ENCODE results near the gene TSC22D4.
A peak's percentile ranks its signal among the peaks of the same experiment; 100 is the strongest.

The TSC22D4 gene

GRCh38 chr7:100438172-100438571 is 40.8 kb downstream of the TSC22D4 start:
- Histone ChIP-seq H2BK12ac (ENCODE audit: low read length) (no peak overlapping the region), H3K18ac (ENCODE audit: low read length) (no peak overlapping the region), H3K4ac (ENCODE audit: low read depth, low read length) (no peak overlapping the region), H2BK120ac (ENCODE audit: insufficient read depth, low read length, poor library complexity) (no peak overlapping the region), H2AK5ac (ENCODE audit: low read length) (no peak overlapping the region), H3K27me3 (ENCODE audit: insufficient read depth, low read length) (no peaks in the 10 kb centered on the region), H3K23ac (ENCODE audit: low read length) (no peak overlapping the region), H4K91ac (ENCODE audit: low read depth, low read length) (no peak overlapping the region), H2BK5ac (ENCODE audit: low read depth, low read length, poor library complexity) (no peak overlapping the region), H2AFZ (ENCODE audit: insufficient read depth, low read length, poor library complexity) (no peak overlapping the region), H3K4me2 (ENCODE audit: low read length) (no peak overlapping the region), H3K4me3 (ENCODE audit: low read depth, low read length) (no peak overlapping the region), H4K12ac (ENCODE audit: low read depth, low read length) (no peak overlapping the region), H3K4me1 (ENCODE audit: control insufficient read depth in 1 of 2, insufficient read depth in 2 of 2, low read length in 2 of 2) (peaks cover 4 to 8% of the 10 kb centered on the region in 2 experiments), H3K36me3 (ENCODE audit: control insufficient read depth in 1 of 2, insufficient read depth in 2 of 2, low read length in 2 of 2) (peaks cover 14 to 16% of the 10 kb centered on the region in 2 experiments), H3K27ac (ENCODE audit: low read depth, low read length) (no peak overlapping the region), H3K79me2 (ENCODE audit: control insufficient read depth, insufficient read depth, low read length, poor library complexity) (peaks cover 7% of the 10 kb centered on the region), H3K9ac (ENCODE audit: low read length) (no peak overlapping the region), H3K79me1 (ENCODE audit: low read length) (peaks cover 9% of the 10 kb centered on the region), H3K14ac (ENCODE audit: low read length) (no peak overlapping the region), H4K8ac (ENCODE audit: low read depth, low read length) (no peak overlapping the region), H3K9me3 (ENCODE audit: insufficient read depth, low read depth, low read length) (no peaks in the 10 kb centered on the region)
- no peak for DNase-seq
- no CpG with 5 or more reads among the region's 2 CpGs for WGBS (ENCODE audit: extremely low coverage, insufficient coverage, insufficient read length)

- peak overlapping the region; percentile 49 for H4K91ac ChIP-seq (ENCODE audit: low read depth, low read length)
- H3K4ac ChIP-seq (ENCODE audit: low read depth, low read length), result no peak overlapping the region
- H2AK5ac ChIP-seq (ENCODE audit: low read length), result peak overlapping the region; percentile 90
- no peak overlapping the region for H3K23ac ChIP-seq (ENCODE audit: low read length)
- peaks cover 9% of the 10 kb centered on the region for H3K79me1 ChIP-seq (ENCODE audit: low read length)
- H2BK12ac ChIP-seq (ENCODE audit: low read length), result no peak overlapping the region
- DNase-seq, result no peak
- H4K8ac ChIP-seq (ENCODE audit: low read depth, low read length), result peak overlapping the region; percentile 71
- peak overlapping the region; percentile 13 for H4K12ac ChIP-seq (ENCODE audit: low read depth, low read length)
- peaks cover 4 to 10% of the 10 kb centered on the region in 2 experiments for H3K4me1 ChIP-seq (ENCODE audit: control insufficient read depth in 1 of 2, insufficient read depth in 2 of 2, low read length in 2 of 2)
- no peak overlapping the region for H3K9ac ChIP-seq (ENCODE audit: low read length)
- no peak overlapping the region for H2BK120ac ChIP-seq (ENCODE audit: insufficient read depth, low read length, poor library complexity)
- H3K9me3 ChIP-seq (ENCODE audit: insufficient read depth, low read depth, low read length), result no peaks in the 10 kb centered on the region
- H3K14ac ChIP-seq (ENCODE audit: low read length), result no peak overlapping the region
- no peak overlapping the region for H3K4me3 ChIP-seq (ENCODE audit: low read depth, low read length)
- no peak overlapping the region for H2BK5ac ChIP-seq (ENCODE audit: low read depth, low read length, poor library complexity)
- no peak overlapping the region for H3K27ac ChIP-seq (ENCODE audit: low read depth, low read length)
- no CpG with 5 or more reads among the region's 28 CpGs for WGBS (ENCODE audit: extremely low coverage, insufficient coverage, insufficient read length)
- H3K79me2 ChIP-seq (ENCODE audit: control insufficient read depth, insufficient read depth, low read length, poor library complexity), result peaks cover 7% of the 10 kb centered on the region
- H2AFZ ChIP-seq (ENCODE audit: insufficient read depth, low read length, poor library complexity), result no peak overlapping the region
- H3K4me2 ChIP-seq (ENCODE audit: low read length), result no peak overlapping the region
- H3K27me3 ChIP-seq (ENCODE audit: insufficient read depth, low read length), result no peaks in the 10 kb centered on the region
- H3K36me3 ChIP-seq (ENCODE audit: control insufficient read depth in 1 of 2, insufficient read depth in 2 of 2, low read length in 2 of 2), result peaks cover 20 to 24% of the 10 kb centered on the region in 2 experiments
- no peak overlapping the region for H3K18ac ChIP-seq (ENCODE audit: low read length)
Observed at GRCh38 chr7:100437150-100438100, 41.6 kb downstream of the TSC22D4 start.

- Histone ChIP-seq H3K23ac (ENCODE audit: low read length) (no peak overlapping the region), H3K4me2 (ENCODE audit: low read length) (peak overlapping the region; percentile 79)
Observed at GRCh38 chr7:100435401-100436304, 43.4 kb downstream of the TSC22D4 start.

More at GRCh38 chr7:100435401-100436304, 43.4 kb downstream of the TSC22D4 start:
- Histone ChIP-seq H3K4me3 (ENCODE audit: low read depth, low read length) (peak overlapping the region; percentile 92), H2AFZ (ENCODE audit: insufficient read depth, low read length, poor library complexity) (peak overlapping the region; percentile 40), H4K12ac (ENCODE audit: low read depth, low read length) (peak overlapping the region; percentile 28), H3K79me2 (ENCODE audit: control insufficient read depth, insufficient read depth, low read length, poor library complexity) (peaks cover 8% of the 10 kb centered on the region), H4K91ac (ENCODE audit: low read depth, low read length) (peak overlapping the region; percentile 93), H3K4ac (ENCODE audit: low read depth, low read length) (peak overlapping the region; percentile 69), H3K9me3 (ENCODE audit: insufficient read depth, low read depth, low read length) (no peaks in the 10 kb centered on the region), H3K4me1 (ENCODE audit: control insufficient read depth in 1 of 2, insufficient read depth in 2 of 2, low read length in 2 of 2) (peaks cover 14 to 16% of the 10 kb centered on the region in 2 experiments), H3K79me1 (ENCODE audit: low read length) (peaks cover 9% of the 10 kb centered on the region), H4K8ac (ENCODE audit: low read depth, low read length) (peak overlapping the region; percentile 80), H3K36me3 (ENCODE audit: control insufficient read depth in 1 of 2, insufficient read depth in 2 of 2, low read length in 2 of 2) (peaks cover 33 to 34% of the 10 kb centered on the region in 2 experiments), H2BK120ac (ENCODE audit: insufficient read depth, low read length, poor library complexity) (peak overlapping the region; percentile 93), H2BK12ac (ENCODE audit: low read length) (peak overlapping the region; percentile 21), H2AK5ac (ENCODE audit: low read length) (peak overlapping the region; percentile 89), H3K9ac (ENCODE audit: low read length) (peak overlapping the region; percentile 93), H3K18ac (ENCODE audit: low read length) (peak overlapping the region; percentile 22), H3K27me3 (ENCODE audit: insufficient read depth, low read length) (no peaks in the 10 kb centered on the region), H3K14ac (ENCODE audit: low read length) (peak overlapping the region; percentile 79), H2BK5ac (ENCODE audit: low read depth, low read length, poor library complexity) (peak overlapping the region; percentile 95), H3K27ac (ENCODE audit: low read depth, low read length) (peak overlapping the region; percentile 92)
- peak; percentile 40 to 70 for DNase-seq
- no CpG with 5 or more reads among the region's 81 CpGs for WGBS (ENCODE audit: extremely low coverage, insufficient coverage, insufficient read length)
